GM21528 (cell line): ENCODE measurements around the gene SCN8A.
"Not testable (repeated sequence)": the region's sequence is repeated elsewhere in the genome, so short reads cannot be mapped to it uniquely, and the experiment has no call there.

ENCODE experiments used
- ATAC-seq: cut with Tn5 transposase; IDR thresholded peaks from one replicate; pipeline ENCODE4 v1.9.1; 2021; ENCODE audit warnings: mild to moderate bottlenecking, moderate library complexity; ENCODE audit not compliant: unreplicated experiment, low FRiP score

SCN8A gene

DNA sequence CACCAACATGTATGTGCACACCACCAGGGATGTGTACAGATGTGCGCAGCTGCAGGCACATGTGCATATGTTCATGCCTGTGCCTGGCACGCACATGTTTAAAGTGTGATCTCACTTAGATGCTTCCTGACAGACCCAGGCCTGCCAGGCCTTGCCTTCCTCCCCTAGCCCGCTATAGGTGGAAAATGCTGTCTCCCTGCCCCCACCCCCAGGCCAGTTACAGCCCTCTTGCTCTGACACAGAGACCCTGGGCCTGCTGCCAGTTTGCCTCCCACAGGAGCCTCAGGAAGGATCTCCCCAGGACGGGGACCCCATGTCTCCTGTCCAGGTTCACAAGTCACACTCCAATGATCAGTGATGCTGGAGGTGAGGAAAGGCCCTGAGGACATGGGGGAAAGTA is 235.8 kb downstream of the SCN8A start:
- ATAC-seq, result no peak

DNA sequence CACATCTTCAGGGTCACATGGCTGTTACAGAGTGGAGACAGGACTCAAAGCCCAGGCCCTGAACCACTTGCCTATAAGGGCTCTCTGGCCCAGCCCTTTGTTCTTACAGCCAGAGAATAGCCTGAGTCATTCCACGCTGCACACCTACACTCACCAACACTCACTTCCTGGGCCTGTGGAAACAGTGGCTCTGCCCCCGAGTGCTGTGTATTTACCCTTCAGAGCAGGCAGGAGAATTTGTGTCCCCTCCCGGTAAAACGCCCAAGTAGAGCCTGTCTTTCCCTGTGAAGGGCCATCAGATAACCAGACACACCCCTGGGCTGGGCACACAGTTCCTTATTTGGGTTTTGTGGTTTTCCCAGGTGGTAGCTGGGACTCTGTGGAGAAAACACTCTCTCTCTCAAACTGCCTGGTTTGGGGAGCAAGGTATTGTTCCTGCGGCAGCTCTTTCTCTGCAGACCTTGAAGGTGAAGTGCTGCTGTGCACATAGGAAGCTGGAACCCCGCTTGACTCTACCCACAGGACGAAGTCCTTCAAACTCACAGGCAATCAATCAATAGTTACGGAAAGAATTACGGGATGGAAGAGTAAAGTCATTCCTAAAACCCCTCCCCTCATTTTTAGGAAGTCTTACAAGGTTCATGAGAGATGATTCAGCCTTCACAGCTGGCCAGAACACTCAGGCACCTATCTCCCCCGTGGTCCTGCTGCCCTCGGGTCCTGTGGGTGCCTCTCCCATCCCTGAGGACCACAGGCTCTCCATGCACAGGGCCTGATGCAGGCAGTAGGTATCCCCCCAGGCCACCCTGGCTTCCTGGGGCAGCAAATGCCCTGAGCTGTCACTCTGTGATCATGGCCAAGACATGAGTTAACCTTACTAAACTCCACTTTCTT is 237.1 kb downstream of the SCN8A start:
- no peak for ATAC-seq

DNA sequence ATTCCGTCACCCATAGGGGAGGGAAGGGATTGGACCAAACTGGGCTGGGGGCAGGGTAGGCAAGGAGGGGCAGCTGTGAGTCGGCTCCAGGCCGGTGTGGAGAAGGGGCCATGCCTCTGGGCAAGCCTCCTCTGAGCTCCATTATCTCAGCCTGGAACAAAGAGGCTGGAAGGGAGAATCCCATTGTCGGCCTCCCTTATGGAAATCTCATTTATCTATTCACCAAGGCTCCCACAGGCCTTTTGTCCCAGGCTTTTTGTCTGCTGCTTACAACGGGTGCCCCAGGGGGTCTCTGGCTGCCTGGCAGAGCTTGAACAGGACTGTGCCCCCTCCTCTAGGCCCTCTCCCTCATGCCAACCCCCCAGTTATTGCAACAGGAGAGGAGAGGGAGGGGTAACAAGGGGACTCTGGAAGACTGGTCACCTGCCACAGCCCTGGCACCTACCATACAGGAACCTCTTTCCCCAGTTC is 238.0 kb downstream of the SCN8A start:
- no peak for ATAC-seq

DNA sequence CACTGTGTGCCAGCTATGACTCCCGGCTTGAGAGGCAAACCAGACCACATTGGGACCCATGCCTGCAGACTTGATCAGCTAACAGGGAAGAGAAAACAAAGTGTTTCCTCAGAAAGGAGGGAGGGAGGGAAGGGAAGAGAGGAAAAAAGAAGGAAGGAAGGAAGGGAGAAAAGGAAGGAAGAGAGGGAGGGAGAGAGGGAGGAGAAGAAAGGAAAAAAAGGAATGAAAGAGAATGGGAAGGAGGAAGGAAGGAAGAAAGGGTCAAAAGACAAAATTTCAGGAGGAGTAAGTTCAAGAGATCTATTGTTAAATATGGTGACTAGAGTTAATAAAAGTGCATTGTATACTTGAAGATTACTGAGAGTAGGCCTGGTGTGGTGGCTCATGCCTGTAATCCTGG is 238.6 kb downstream of the SCN8A start:
- ATAC-seq, result no peak

DNA sequence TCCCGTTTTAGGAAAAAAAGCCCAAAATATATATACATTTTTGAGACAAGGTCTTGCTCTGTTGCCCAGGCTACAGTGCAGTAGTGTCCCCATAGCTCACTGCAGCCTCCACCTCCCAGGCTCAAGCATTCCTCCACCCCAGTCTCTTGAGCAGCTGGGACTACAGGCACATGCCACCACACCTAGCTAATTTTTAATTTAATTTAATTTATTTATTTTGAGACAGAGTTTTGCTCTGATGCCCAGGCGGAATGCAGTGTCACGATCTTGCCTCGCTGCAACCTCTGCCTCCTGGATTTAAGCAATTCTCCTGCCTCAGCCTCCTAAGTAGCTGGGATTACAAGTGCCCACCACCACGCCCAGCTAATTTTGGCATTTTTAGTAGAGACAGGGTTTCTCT is 240.8 kb downstream of the SCN8A start:
- ATAC-seq, result not testable (repeated sequence)

DNA sequence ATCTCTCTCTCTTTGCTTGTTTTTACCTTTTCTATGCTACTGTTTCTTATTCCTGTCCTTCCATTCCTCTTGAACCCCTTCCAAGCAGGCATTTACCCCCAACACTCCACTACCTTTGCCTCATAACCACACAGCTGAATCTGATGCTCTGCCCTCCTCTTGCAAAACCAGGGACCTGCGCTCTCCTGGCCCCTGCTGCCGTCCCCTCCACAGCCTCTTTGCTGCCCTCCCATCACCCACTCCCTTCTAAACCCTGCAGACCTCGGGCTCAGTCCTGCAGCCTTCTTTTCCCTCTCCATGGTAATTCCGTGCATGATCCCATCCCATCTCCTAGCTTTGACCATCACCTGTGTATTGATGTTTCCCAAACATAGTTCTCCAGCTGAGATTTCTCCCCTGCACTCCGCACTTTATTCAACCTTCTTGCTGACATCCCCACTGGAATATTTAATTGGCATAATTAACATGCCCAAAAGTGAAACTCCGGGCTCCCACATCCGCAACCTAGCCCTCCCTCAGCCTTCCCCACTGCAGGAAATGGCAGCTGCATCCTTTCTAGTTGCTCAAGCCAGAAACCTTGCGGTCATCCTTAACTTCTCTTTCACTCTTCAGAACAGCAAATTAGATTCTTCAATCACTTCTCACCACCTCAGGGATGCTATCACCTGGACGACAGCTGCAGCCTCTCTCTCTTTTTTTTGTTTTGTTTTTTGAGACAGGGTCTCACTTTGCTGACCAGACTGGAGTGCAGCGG is 241.5 kb downstream of the SCN8A start:
- no peak for ATAC-seq

DNA sequence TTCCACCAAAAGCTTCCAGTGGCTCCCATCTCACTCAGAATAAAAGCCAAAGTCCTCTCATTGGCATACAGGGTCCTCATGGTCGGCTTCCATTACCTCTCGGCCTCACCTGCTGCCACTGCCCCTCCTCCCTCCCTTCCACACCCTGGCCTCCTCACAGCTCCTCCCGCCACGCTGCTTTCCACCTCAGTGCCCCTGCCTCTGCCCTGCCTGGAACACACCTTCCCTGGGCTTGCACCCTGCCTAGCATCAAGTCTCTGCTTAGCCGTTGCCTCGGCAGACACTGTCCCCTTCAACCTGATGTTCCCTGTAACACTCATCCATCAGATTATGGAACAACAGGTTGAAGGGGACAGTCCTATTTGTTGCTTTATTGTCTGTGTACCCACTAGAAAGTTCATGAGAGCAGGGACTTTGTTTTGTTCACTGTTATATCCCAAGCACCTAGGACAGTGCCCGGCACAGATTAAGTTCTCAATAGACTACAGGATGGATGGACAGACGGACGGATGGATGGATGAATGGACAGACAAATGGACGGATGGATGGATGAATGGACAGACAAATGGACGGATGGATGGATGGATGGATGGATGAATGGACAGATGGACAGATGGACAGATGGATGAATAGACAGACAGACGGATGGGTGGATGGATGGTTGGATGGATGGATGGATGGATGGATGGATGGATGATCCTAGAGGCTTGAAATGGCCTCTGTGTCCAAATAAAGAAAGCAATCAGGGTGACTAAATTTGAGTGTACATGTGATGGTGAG is 242.6 kb downstream of the SCN8A start:
- ATAC-seq, result no peak

DNA sequence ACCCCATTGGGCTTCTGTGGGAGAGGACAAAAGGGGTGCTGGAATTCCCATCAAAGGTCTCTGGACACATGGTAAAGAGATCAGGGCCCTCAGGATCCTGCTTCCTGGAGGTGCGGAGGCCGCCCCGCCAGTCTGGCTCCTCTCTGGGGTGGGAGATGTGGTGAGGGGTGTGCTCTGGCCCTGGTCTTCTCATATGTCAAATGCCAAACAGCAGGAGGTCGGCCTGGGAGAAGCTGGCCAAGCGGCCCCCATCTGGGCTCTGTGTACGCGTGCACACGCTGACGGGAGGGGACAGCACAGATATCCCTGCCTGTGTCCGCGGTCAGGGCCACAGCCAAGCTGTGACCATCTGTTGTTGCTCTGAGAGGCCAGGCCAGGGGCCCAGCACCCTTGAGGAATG is 243.4 kb downstream of the SCN8A start:
- ATAC-seq, result no peak

DNA sequence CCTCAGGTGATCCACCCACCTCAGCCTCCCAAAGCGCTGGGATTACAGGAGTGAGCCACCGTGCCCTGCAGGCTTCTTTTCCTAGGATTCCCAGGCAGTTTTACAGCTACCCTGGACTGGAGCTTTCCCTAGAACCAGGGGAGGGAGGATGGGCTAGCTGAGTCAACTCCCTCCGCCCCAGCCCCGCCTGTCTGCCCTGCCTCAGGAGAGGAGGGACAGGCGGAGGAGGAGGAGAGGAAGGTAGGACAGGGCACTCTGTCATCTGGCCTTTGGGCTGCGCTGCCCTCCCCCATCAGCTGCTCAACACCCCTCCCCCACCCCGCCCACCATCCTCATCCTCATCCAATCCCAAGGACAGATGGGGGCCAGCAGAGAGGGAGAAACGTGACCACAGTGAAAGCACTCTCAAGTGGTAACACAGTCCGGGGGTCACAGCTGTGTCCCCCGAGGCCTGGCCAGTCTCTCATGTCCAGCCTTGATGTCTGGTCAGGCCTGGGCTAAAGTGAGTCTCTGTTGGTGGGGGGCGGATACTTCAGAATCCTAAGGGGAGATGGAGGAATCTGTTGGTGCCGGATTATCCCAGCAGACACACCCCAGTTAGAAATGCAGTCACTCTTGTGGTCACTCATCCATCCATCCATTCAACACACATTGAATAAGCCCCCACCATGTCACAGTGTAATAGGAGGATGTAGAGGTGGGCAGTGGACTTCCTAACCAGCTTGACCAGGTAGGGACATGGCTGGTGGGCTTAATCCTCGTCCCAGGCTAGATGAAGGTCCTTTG is 245.2 kb downstream of the SCN8A start:
- ATAC-seq, result no peak

DNA sequence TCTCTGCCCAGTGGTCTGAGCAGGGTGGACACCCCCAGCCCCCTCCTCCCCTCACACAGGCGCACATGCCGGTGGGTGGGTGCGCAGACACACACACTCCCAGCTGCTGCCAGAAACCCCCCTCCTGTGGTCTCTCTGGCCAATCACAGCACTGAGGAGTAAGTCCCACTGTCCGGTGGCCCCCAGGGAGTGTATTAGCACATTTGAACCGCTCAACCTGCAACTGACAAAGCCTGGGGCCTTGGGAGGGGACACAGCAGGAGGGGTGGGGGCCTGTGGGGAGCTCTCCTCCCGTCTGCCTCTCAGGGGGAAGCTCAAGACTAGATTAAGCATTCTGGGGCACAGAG is 245.8 kb downstream of the SCN8A start:
- no peak for ATAC-seq

DNA sequence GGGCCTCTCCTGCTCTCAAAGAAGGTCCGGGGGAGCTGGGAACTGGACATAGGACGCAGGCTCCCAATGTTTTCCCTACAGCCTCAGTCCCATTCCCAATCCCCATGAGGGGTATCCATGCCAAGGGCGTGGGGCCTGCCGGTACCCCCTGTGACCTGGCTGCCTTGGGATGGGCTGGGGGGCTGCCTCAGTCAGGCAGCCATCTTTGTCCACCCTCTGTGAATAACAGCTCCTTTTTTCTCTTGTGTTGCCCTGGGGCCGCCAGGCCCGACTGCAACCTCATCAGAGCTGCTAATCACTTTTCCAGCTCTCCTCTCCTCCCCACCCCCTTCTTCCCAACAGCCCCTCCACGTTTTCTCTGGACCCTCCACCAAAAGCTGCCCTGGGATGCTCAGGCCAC is 246.3 kb downstream of the SCN8A start:
- no peak for ATAC-seq

DNA sequence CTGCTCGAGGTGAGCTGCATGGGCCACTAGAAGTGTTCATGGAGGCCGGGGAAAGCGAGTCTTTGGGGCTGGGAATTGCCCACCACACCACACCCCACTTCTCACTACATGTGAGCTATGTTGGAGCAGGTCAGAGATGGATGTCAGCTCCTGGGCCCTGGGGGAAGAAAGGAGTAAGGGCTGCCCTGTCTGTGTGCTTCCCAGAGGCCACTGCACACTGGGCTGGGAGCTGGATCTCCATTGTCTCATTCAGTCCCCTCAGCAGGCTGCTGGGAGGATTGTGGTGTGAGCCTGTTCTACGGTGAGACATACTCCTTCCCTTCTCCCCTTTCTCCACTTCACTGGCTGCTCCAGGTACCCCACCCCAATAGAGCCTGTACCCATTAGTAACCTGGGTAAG is 247.0 kb downstream of the SCN8A start:
- ATAC-seq, result no peak

DNA sequence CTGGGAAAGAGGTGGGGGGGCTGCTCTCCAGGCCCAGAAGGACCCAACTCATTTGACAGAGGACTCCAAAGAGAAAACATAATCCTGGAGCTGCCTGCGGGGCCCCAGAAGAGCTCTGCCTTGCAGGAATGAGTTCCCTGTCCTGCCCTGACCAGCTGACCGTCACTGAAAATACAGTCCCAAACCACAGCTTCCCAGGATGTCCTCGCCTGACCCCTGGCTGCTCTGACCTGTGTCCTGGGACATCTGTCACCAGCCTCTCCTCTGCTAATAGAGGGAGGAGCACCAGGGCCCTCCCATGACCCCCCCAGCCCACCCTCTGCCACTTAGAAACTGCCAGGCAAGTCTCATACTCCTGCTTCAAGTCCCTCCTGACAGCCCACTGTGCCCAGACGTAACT is 247.7 kb downstream of the SCN8A start:
- ATAC-seq, result no peak

DNA sequence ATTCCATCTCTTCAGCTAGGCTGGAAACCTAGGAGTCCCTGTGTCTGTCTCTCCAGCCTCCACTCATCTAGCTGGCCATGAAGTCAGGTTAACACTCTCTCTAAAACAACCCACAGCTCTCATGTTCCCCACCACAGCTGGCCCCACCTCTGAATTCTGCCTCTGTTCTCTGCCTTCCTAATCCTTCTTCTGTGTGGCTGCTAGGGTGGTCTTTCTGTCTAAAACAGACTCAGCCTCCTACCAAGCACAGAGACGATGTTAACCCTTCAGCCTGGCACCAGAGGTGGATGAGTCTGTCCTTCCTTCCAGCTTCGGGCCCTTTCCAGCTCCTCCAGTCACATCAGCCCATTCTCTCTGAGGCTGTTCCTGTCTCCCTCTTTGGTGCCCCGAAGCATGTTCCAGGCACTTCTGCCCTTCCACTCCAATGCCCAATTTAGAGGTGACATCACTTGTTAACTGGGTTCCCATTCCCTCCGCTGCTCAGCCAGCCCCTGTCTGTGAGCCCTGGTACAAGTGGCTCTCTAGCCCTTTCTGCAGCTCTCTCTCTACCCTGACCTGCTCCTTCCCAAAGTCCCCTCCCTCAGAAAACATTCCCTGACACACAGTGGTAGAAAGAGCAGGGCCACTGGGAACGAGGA is 248.4 kb downstream of the SCN8A start:
- ATAC-seq, result no peak

DNA sequence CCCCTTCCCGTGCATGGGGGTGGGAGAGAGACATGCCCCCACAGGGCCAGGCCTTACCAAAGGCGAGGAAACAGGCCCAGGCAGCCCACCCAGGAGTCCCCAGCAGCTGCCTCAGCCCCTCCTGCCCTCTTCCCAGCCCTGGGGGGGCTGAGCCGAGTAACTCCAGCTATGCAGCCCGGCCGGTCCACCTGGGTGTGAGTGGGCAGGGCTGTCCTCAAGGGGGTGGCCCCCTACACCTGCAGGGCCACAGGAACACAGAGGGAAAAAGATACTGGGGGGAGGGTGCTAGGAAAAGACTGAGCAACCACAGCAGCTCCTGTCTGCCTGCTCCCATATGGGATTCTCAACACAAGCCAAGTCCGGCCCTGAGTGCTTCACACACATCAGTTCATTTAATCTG is 249.9 kb downstream of the SCN8A start:
- no peak for ATAC-seq

DNA sequence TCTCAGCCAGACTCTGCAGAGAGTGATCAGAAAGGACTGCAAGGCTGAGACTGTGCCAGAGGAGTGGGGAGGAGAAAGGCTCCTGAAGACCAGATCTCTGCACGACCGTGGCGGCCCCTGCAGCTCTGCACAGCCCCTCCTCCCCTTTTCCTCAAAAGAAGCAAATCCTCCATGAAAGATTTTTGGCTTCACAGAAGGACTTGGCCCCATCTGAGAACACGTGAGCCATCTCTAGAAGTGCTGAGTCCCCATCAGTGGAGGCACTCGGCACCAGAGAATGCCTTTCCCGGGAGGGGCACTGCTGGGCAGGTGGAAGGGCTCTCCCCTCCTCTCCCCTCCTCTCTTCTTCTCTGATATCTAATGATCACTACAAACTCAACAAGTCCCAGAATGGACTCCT is 250.7 kb downstream of the SCN8A start:
- no peak for ATAC-seq

DNA sequence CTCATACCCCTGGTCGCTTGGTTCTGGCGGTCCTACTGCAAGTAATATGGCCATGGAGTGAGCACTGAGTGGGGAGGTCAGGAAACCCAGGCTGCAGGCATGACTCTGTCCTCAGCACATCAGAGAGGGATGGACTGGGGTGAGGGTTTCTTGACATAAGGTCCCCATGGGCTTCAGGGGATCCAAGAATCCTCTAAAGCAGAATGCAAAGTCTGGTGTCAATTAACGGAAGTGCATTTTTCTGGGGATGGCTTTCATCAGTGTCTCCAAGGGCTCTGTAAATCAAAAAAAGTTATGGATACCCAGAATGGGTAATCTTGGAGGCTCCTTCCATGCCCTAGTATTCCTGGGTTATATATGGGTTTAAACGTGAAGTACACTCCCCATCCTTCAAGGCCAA is 253.8 kb downstream of the SCN8A start:
- ATAC-seq, result no peak

DNA sequence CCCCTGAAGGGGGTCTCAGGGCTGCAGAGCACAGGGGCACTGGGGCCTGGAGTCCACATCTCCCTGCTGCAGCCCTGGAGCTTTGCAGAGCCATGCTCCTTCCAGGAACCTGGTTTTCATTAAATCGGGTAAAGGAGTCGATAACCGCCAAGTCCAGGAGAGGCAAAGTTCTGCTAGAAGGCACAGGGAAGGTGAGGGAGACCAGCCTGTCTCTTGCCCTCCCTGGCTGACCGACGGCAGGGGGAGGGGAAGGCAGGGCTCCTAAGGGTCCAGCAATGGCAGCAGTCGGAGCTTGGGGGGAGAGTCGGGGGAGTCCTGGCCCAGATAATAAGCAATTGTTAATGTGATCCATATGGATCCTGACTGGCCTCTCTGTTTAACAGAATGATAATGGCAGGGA is 254.4 kb downstream of the SCN8A start:
- no peak for ATAC-seq

DNA sequence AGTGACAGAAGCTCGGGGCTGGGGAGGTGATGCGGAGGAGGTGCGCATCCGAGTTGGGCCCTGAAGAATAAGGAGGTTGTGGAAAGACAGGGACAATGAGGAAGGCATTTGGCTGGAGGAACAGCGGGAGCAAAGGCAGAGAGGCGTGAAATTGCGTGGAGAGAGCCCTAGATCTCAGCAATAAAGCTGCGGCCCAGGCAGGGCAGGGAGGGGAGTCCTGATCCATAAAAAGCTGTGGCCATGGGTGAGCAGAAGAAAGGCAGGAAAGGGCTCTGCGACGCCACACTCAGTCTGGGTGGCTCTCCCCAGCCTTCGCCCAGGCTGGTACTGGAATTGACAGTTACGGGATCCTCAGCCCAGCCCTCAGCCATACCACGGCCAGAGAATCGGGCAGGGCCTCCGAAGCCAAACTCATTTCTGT is 255.2 kb downstream of the SCN8A start:
- no peak for ATAC-seq
